Stimulated activated CD4-positive, alpha-beta T cell treated with anti-CD3 and anti-CD28 coated beads, Interleukin-12 subunit alpha, Interleukin-12 subunit beta, amount 100 ng/mL, for 4 hours (primary cell): Measurements from ENCODE around the gene SEMA4A.
"Not testable (repeated sequence)": the region's sequence is repeated elsewhere in the genome, so short reads cannot be mapped to it uniquely, and the experiment has no call there.

Experiments
- DNase-seq: peaks from one replicate; pipeline ENCODE4 v3.0.0-alpha.2; 2020

Gene SEMA4A

GRCh38 chr1:156162430-156163037 is 9.1 kb downstream of the SEMA4A start:
- DNase-seq, result no peak

GRCh38 chr1:156163712-156164111 is 10.3 kb downstream of the SEMA4A start:
- DNase-seq, result no peak

- no peak for DNase-seq
Observed at GRCh38 chr1:156164125-156164831, 10.9 kb downstream of the SEMA4A start.

- no peak for DNase-seq
Observed at GRCh38 chr1:156165083-156165482, 11.7 kb downstream of the SEMA4A start.

GRCh38 chr1:156167536-156167935 is 14.2 kb downstream of the SEMA4A start:
- no peak for DNase-seq

- DNase-seq, result no peak
Observed at GRCh38 chr1:156172696-156173470, 19.5 kb downstream of the SEMA4A start.

GRCh38 chr1:156176610-156177210 is 23.3 kb downstream of the SEMA4A start:
- DNase-seq, result no peak

- no peak for DNase-seq
Observed at GRCh38 chr1:156177919-156178654, 24.7 kb downstream of the SEMA4A start.

- no peak for DNase-seq
Observed at GRCh38 chr1:156180471-156180870, 27.1 kb downstream of the SEMA4A start.

GRCh38 chr1:156181391-156181924 is 28.1 kb downstream of the SEMA4A start:
- not testable (repeated sequence) for DNase-seq

GRCh38 chr1:156182010-156182779 is 28.8 kb downstream of the SEMA4A start:
- DNase-seq, result not testable (repeated sequence)

- DNase-seq, result not testable (repeated sequence)
Observed at GRCh38 chr1:156186347-156187177, 33.2 kb downstream of the SEMA4A start.

GRCh38 chr1:156190265-156190664 is 36.9 kb downstream of the SEMA4A start:
- DNase-seq, result not testable (repeated sequence)

GRCh38 chr1:156191292-156191964 is 38.0 kb downstream of the SEMA4A start:
- no peak for DNase-seq

- no peak for DNase-seq
Observed at GRCh38 chr1:156193208-156193487, 39.8 kb downstream of the SEMA4A start.

GRCh38 chr1:156193488-156194299 is 40.3 kb downstream of the SEMA4A start, which contains the start of gene SLC25A44:
SLC25A44 (plus strand) TSS chr1:156194104; CDS start chr1:156199848, 5,744 bp downstream.
- peak; percentile 91 for DNase-seq

- no peak for DNase-seq
Observed at GRCh38 chr1:156194300-156194652, 40.9 kb downstream of the SEMA4A start.

GRCh38 chr1:156195853-156196252 is 42.5 kb downstream of the SEMA4A start:
- no peak for DNase-seq

GRCh38 chr1:156196445-156196844 is 43.1 kb downstream of the SEMA4A start:
- no peak for DNase-seq
